ENCODE data around the gene EPHB3.

- TF ChIP-seq CTCF (IDR thresholded peaks at IDR 0.05) (no peak), POLR2A (IDR thresholded peaks at IDR 0.05) (no peak)
Measured at GRCh38 chr3:184562878-184563560, 1.4 kb downstream of the EPHB3 start.
